ENCODE results near the gene PLTP. TPM values are rescaled to one million over a fixed set of nuclear protein-coding genes. Genes with fewer than 3 reads are reported as not detected.

PLTP gene
- total RNA-seq, 1 experiment from 2014 or later = 4.7 TPM

DNA sequence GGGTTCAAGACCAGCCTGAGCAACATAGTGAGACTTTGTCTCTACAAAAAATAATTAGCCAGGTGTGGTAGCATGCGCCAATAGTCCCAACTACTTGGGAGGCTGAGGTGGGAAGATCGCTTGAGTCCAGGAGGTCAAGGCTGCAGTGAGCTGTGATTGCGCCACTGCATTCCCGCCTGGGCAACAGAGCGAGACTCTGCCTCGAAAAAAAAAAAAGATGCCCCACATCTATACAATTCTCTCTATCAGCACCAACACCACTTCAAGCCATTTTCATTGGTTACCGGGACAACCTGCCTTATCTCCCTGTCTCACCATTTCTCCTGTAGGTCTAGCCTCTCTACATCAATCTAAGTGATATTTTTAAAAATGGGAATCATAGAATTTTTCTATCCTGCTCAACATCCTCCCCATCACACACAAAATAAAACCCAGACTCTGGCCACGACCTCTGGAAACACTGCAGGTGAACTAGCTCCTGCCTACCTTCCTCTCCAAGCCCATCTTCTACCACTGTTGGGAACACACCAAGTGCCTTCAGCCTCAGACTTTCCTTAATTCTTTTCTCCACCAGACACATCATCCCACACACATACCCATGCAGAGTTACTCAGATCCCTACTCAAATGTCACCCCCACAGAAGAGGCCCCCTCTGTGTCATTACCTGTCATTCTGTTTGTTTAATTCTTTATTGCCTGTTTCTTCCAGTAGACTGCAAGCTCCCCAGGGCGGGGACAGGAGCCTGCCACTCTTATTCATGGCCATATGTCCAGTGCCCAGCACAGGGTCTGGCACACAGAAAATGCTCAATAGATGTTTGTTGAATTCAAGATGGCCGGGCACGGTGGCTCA, 9.6 kb upstream of the PLTP start:
- ATAC-seq (no peak), DNase-seq (ENCODE audit: low read depth, low spot score) (no peak)
- ChIA-PET POLR2A (interaction anchor here (0.6 to 3.2 kb wide), 2 partner anchors 13 to 48 kb away, joined by 3 to 12 read pairs; partner anchors contain the start of gene PCIF1), RAD21 (ENCODE audit: low non-redundant PET in 1 of 2, low total read pairs in 2 of 2, uncharacterized antibody in 2 of 2, unreplicated experiment in 2 of 2) (no interaction called here), CTCF (interaction anchor here (2.0 kb wide), 1 partner anchor 12 kb away, joined by 4 read pairs; no protein-coding TSS in a partner anchor)
- H3K4me1 ChIP-seq (ENCODE audit: control insufficient read depth in 1 of 2, insufficient read depth in 2 of 2, low read length in 2 of 2) = no peaks in the 10 kb centered on the region
- H2AFZ ChIP-seq (ENCODE audit: low read depth, low read length, poor library complexity, severe bottlenecking) = no peak overlapping the region
- H3K79me2 ChIP-seq (ENCODE audit: insufficient read depth, low read length) = no peaks in the 10 kb centered on the region
- BruUV-seq (replicated peaks) = no TSS peak
- no peak overlapping the region for H3K4me2 ChIP-seq (ENCODE audit: low read length)
- H4K20me1 ChIP-seq (ENCODE audit: insufficient read depth) = no peaks in the 10 kb centered on the region
- H3K36me3 ChIP-seq (ENCODE audit: control insufficient read depth in 1 of 2, insufficient read depth in 2 of 2, low read length in 2 of 2) = no peaks in the 10 kb centered on the region
- H3K4me3 ChIP-seq (replicated peaks in 1 of 2; ENCODE audit: low read depth in 1 of 2, low read length in 2 of 2) = no peak overlapping the region
- intact Hi-C loops (cut with micrococcal nuclease) = no loop called here
- no peaks in the 10 kb centered on the region for H3K27me3 ChIP-seq (ENCODE audit: insufficient read depth, low read length)
- no peak overlapping the region for H3K27ac ChIP-seq (ENCODE audit: low read depth, low read length)
- no peak overlapping the region for H3K9ac ChIP-seq (ENCODE audit: low read length)
- no peaks in the 10 kb centered on the region for H3K9me2 ChIP-seq (ENCODE audit: insufficient read depth)
- TF ChIP-seq, protein P1, sequence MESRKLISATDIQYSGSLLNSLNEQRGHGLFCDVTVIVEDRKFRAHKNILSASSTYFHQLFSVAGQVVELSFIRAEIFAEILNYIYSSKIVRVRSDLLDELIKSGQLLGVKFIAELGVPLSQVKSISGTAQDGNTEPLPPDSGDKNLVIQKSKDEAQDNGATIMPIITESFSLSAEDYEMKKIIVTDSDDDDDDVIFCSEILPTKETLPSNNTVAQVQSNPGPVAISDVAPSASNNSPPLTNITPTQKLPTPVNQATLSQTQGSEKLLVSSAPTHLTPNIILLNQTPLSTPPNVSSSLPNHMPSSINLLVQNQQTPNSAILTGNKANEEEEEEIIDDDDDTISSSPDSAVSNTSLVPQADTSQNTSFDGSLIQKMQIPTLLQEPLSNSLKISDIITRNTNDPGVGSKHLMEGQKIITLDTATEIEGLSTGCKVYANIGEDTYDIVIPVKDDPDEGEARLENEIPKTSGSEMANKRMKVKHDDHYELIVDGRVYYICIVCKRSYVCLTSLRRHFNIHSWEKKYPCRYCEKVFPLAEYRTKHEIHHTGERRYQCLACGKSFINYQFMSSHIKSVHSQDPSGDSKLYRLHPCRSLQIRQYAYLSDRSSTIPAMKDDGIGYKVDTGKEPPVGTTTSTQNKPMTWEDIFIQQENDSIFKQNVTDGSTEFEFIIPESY (IDR thresholded peaks at IDR 0.05; ENCODE audit: extremely low read depth, insufficient replicate concordance, low read length) = no peak
- TF ChIP-seq SIN3A (IDR thresholded peaks at IDR 0.05; ENCODE audit: low read depth) (no peak), ATF3 (IDR thresholded peaks at IDR 0.05) (no peak), POLR2A (IDR thresholded peaks at IDR 0.05; ENCODE audit: borderline replicate concordance, extremely low read depth, insufficient read depth, insufficient read length) (no peak), REST (IDR thresholded peaks at IDR 0.05; ENCODE audit: low read depth) (no peak), EZH2phosphoT487 (IDR thresholded peaks at IDR 0.05; ENCODE audit: borderline replicate concordance) (no peak), TCF7L2 (IDR thresholded peaks at IDR 0.05; ENCODE audit: borderline replicate concordance, extremely low read depth, insufficient read depth, insufficient read length) (no peak), EGR1 (IDR thresholded peaks at IDR 0.05; ENCODE audit: low read depth) (no peak)
- no peaks in the 10 kb centered on the region for H3K9me3 ChIP-seq (ENCODE audit: control insufficient read depth in 1 of 2, insufficient read depth in 1 of 2, low read depth in 1 of 2, low read length in 2 of 2)

Measured in HCT116 (cell line).